ENCODE measurements around the gene GNPTG.

Gene GNPTG

GRCh38 chr16:1319041-1319440, 32.7 kb upstream of the GNPTG start:
- in situ Hi-C loops (cut with HindIII; ENCODE audit: low sequenced_read_pairs): no loop called here
- no peak for TF ChIP-seq CTCF (IDR thresholded peaks at IDR 0.05; ENCODE audit: low read depth, low read length)
- DNase-seq (ENCODE audit: low read depth, low spot score): no peak
- H3K4me3 ChIP-seq (ENCODE audit: low read depth, low read length): no peak overlapping the region

GRCh38 chr16:1320097-1320496, 31.6 kb upstream of the GNPTG start:
- TF ChIP-seq CTCF (IDR thresholded peaks at IDR 0.05; ENCODE audit: low read depth, low read length): no peak
- DNase-seq (ENCODE audit: low read depth, low spot score): no peak
- in situ Hi-C loops (cut with HindIII; ENCODE audit: low sequenced_read_pairs): no loop called here
- H3K4me3 ChIP-seq (ENCODE audit: low read depth, low read length): no peak overlapping the region

- TF ChIP-seq CTCF (IDR thresholded peaks at IDR 0.05; ENCODE audit: low read depth, low read length): no peak
- no peak for DNase-seq (ENCODE audit: low read depth, low spot score)
- in situ Hi-C loops (cut with HindIII; ENCODE audit: low sequenced_read_pairs): no loop called here
- no peak overlapping the region for H3K4me3 ChIP-seq (ENCODE audit: low read depth, low read length)
These were observed 31.0 kb upstream of the GNPTG start for GRCh38 chr16:1320658-1321240.

GRCh38 chr16:1322407-1322806, 29.3 kb upstream of the GNPTG start:
- no peak overlapping the region for H3K4me3 ChIP-seq (ENCODE audit: low read depth, low read length)
- no peak for TF ChIP-seq CTCF (IDR thresholded peaks at IDR 0.05; ENCODE audit: low read depth, low read length)
- in situ Hi-C loops (cut with HindIII; ENCODE audit: low sequenced_read_pairs): no loop called here
- no peak for DNase-seq (ENCODE audit: low read depth, low spot score)

GRCh38 chr16:1323296-1324239, 28.2 kb upstream of the GNPTG start:
- H3K4me3 ChIP-seq (ENCODE audit: low read depth, low read length): no peak overlapping the region
- TF ChIP-seq CTCF (IDR thresholded peaks at IDR 0.05; ENCODE audit: low read depth, low read length): no peak
- no peak for DNase-seq (ENCODE audit: low read depth, low spot score)
- in situ Hi-C loops (cut with HindIII; ENCODE audit: low sequenced_read_pairs): no loop called here

GRCh38 chr16:1324286-1324826, 27.4 kb upstream of the GNPTG start:
- TF ChIP-seq CTCF (IDR thresholded peaks at IDR 0.05; ENCODE audit: low read depth, low read length): no peak
- no peak overlapping the region for H3K4me3 ChIP-seq (ENCODE audit: low read depth, low read length)
- no peak for DNase-seq (ENCODE audit: low read depth, low spot score)
- in situ Hi-C loops (cut with HindIII; ENCODE audit: low sequenced_read_pairs): no loop called here

All from astrocyte of the spinal cord (primary cell).